ENCODE data around the gene TIMELESS. TPM values are rescaled to one million over a fixed set of nuclear protein-coding genes. Genes with fewer than 3 reads are reported as not detected.

TIMELESS gene
- total and polyA plus RNA-seq, 9 of the 15 experiments (the other 6 are each of a cell fraction or from before 2014, with no cell fraction given), result 11.9 to 59.2 (median 35.8) TPM

- TF ChIP-seq FOSL1 (tag; conservative IDR thresholded peaks at IDR 0.05) (peak; percentile 71), SMC3 (conservative IDR thresholded peaks at IDR 0.05; ENCODE audit: insufficient read depth, low read depth, low read length) (no peak), TRIM28 (IDR thresholded peaks at IDR 0.05) (no peak), HMGN3 (IDR thresholded peaks at IDR 0.05; ENCODE audit: borderline replicate concordance, extremely low read depth, insufficient read length, low read depth, low read length) (no peak), NFIX (CRISPR knock-in tag; IDR thresholded peaks at IDR 0.05; ENCODE audit: low read depth) (no peak)
- TF ChIP-seq, protein P1, sequence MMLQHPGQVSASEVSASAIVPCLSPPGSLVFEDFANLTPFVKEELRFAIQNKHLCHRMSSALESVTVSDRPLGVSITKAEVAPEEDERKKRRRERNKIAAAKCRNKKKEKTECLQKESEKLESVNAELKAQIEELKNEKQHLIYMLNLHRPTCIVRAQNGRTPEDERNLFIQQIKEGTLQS (IDR thresholded peaks at IDR 0.05), result 0 out of 2 replicates have a peak, but pooled peaks have one; percentile 20
- TF ChIP-seq, protein P1 (CRISPR knock-in tag; conservative IDR thresholded peaks at IDR 0.05), result no peak
These were observed 12.3 kb upstream of the TIMELESS start (continued) for GRCh38 chr12:56461235-56462159.

GRCh38 chr12:56457817-56458216, 8.6 kb upstream of the TIMELESS start:
- WGBS (ENCODE audit: insufficient coverage, low coverage, missing lambda C conversion rate), result 74% methylated on average over 4 of the region's 4 CpGs
- ChIA-PET CTCF (ENCODE audit: low intra/inter-chr PET ratio) (no interaction called here), POLR2A (interaction anchor here (0.6 to 2.2 kb wide), 4 partner anchors 10 to 42 kb away, joined by 3 to 6 read pairs (median 4); no protein-coding TSS in a partner anchor)
- Histone ChIP-seq H3K27ac (ENCODE audit: extremely low read depth, low read depth, low read length) (no peak overlapping the region), H3K27me3 (ENCODE audit: control insufficient read depth in 2 of 2, insufficient read depth in 2 of 2, low read length in 2 of 2) (no peaks in the 10 kb centered on the region), H3K9me3 (replicated peaks; ENCODE audit: control insufficient read depth, insufficient read depth, low read depth, low read length) (no peaks in the 10 kb centered on the region), H3K79me2 (ENCODE audit: control insufficient read depth, insufficient read depth, low read length) (no peaks in the 10 kb centered on the region), H3K36me3 (ENCODE audit: control insufficient read depth, insufficient read depth, low read length) (no peaks in the 10 kb centered on the region), H3K9ac (ENCODE audit: insufficient read depth in 1 of 2, low read depth in 2 of 2, low read length in 2 of 2) (no peak overlapping the region), H3K9me1 (ENCODE audit: control insufficient read depth, insufficient read depth, low read length) (no peaks in the 10 kb centered on the region), H2AFZ (ENCODE audit: low read depth, low read length) (no peak overlapping the region), H4K20me1 (replicated peaks; ENCODE audit: control insufficient read depth, insufficient read depth, low read length) (no peaks in the 10 kb centered on the region), H3K4me3 (no peak overlapping the region), H3K4me1 (replicated peaks in 1 of 2; ENCODE audit: control insufficient read depth in 2 of 2, insufficient read depth in 2 of 2, low read length in 2 of 2) (peaks cover 7 to 13% of the 10 kb centered on the region in 2 experiments; a peak in 4 of 5 replicates), H3K4me2 (ENCODE audit: insufficient read depth, low read length) (no peak overlapping the region)
- ATAC-seq (no peak), FAIRE-seq (no peak), DNase-seq (ENCODE audit: extremely low read depth in 1 of 4, low spot score in 3 of 4) (no peak)
- no TSS peak for BruUV-seq (replicated peaks)
- intact Hi-C loops (cut with micrococcal nuclease) (no loop called here), in situ Hi-C loops (cut with MboI) (no loop called here)
- TF ChIP-seq RBM34 (IDR thresholded peaks at IDR 0.05; ENCODE audit: borderline replicate concordance, insufficient read depth, low read length), result no peak
- no peak for TF ChIP-seq HNRNPK (IDR thresholded peaks at IDR 0.05; ENCODE audit: low read depth, low read length, poor library complexity, severe bottlenecking)
- no peak for TF ChIP-seq E2F8 (IDR thresholded peaks at IDR 0.05; ENCODE audit: low read depth, partially characterized antibody)
- TF ChIP-seq, protein P2, sequence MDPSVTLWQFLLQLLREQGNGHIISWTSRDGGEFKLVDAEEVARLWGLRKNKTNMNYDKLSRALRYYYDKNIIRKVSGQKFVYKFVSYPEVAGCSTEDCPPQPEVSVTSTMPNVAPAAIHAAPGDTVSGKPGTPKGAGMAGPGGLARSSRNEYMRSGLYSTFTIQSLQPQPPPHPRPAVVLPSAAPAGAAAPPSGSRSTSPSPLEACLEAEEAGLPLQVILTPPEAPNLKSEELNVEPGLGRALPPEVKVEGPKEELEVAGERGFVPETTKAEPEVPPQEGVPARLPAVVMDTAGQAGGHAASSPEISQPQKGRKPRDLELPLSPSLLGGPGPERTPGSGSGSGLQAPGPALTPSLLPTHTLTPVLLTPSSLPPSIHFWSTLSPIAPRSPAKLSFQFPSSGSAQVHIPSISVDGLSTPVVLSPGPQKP (CRISPR knock-in tag; IDR thresholded peaks at IDR 0.05), result no peak
- TF ChIP-seq ETV1 (tag; conservative IDR thresholded peaks at IDR 0.05; ENCODE audit: low read depth), result no peak
- TF ChIP-seq ZNF766 (CRISPR knock-in tag; conservative IDR thresholded peaks at IDR 0.05), result no peak
- TF ChIP-seq CBFB (CRISPR knock-in tag; IDR thresholded peaks at IDR 0.05), result no peak
- no peak for TF ChIP-seq ZNF583 (CRISPR knock-in tag; IDR thresholded peaks at IDR 0.05)
- no peak for TF ChIP-seq TCFL5 (CRISPR knock-in tag; conservative IDR thresholded peaks at IDR 0.05)
